ENCODE measurements around the gene PRICKLE1. TPM values are rescaled to one million over a fixed set of nuclear protein-coding genes. Genes with fewer than 3 reads are reported as not detected.

PRICKLE1 gene
- total RNA-seq, 2 experiments from 2014 or later = not detected

DNA sequence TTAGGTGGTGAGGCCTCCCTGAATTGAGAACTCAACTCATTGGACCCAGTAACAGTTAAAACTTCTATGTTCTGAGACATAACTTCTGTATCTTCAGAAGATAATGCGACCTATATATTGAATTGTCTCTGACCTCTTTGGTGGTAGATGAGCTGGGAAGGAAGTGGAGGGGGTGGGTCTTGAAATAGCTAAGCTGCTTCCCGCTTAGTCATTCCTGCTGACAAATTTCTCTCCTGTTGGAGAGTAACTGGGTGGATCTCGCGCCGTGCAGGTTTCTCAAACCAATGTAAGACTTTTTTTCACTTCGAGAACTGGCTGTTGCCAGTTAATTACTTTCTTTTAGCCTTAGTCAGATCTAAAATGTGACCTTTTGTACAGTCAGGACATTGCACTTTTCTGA, 162.8 kb downstream of the PRICKLE1 start:
- no peak overlapping the region for H3K27ac Mint-ChIP-seq
- ChIA-PET POLR2A (no interaction called here), CTCF (no interaction called here)
- DNase-seq = peak; percentile 25
- intact Hi-C loops (cut with micrococcal nuclease) = no loop called here
- ATAC-seq = peak; percentile 37
- peaks cover 8% of the 10 kb centered on the region for H3K4me1 Mint-ChIP-seq (ENCODE audit: low read depth)
- H3K36me3 Mint-ChIP-seq (ENCODE audit: low read depth) = peaks cover 33% of the 10 kb centered on the region
- H3K27me3 Mint-ChIP-seq = no peaks in the 10 kb centered on the region
- no peak overlapping the region for H3K4me3 Mint-ChIP-seq
- TF ChIP-seq, protein P1, sequence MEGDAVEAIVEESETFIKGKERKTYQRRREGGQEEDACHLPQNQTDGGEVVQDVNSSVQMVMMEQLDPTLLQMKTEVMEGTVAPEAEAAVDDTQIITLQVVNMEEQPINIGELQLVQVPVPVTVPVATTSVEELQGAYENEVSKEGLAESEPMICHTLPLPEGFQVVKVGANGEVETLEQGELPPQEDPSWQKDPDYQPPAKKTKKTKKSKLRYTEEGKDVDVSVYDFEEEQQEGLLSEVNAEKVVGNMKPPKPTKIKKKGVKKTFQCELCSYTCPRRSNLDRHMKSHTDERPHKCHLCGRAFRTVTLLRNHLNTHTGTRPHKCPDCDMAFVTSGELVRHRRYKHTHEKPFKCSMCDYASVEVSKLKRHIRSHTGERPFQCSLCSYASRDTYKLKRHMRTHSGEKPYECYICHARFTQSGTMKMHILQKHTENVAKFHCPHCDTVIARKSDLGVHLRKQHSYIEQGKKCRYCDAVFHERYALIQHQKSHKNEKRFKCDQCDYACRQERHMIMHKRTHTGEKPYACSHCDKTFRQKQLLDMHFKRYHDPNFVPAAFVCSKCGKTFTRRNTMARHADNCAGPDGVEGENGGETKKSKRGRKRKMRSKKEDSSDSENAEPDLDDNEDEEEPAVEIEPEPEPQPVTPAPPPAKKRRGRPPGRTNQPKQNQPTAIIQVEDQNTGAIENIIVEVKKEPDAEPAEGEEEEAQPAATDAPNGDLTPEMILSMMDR (IDR thresholded peaks at IDR 0.05) = no peak
- H3K9me3 Mint-ChIP-seq = no peaks in the 10 kb centered on the region

DNA sequence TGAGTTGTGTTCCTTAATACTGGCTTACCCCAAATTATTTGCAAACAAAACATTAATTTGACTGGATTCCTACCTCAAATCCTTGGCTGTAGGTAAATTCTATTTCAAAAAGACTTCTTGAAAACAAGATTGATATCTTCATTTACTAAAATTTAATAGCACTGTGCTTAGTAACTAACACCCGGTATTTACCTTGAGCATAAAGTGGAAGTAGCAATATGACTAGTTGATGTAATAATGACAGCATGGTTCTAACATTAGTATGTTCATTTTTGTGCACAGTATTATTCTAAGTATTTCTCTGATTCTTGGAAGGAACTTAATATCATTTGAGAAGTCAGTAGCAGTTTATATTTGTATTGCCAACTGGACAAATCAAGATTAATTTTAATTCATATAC, 166.8 kb downstream of the PRICKLE1 start:
- no peak overlapping the region for H3K27ac Mint-ChIP-seq
- intact Hi-C loops (cut with micrococcal nuclease) = no loop called here
- peaks cover 16% of the 10 kb centered on the region for H3K4me1 Mint-ChIP-seq (ENCODE audit: low read depth)
- ChIA-PET POLR2A (interaction anchor here (0.6 kb wide), 1 partner anchor 1078 kb away, joined by 4 read pairs; no protein-coding TSS in a partner anchor), CTCF (no interaction called here)
- no peaks in the 10 kb centered on the region for H3K27me3 Mint-ChIP-seq
- no peaks in the 10 kb centered on the region for H3K9me3 Mint-ChIP-seq
- no peak overlapping the region for H3K4me3 Mint-ChIP-seq
- H3K36me3 Mint-ChIP-seq (ENCODE audit: low read depth) = peaks cover 19% of the 10 kb centered on the region
- DNase-seq = no peak
- TF ChIP-seq, protein P1 (IDR thresholded peaks at IDR 0.05) = no peak
- ATAC-seq = no peak

DNA sequence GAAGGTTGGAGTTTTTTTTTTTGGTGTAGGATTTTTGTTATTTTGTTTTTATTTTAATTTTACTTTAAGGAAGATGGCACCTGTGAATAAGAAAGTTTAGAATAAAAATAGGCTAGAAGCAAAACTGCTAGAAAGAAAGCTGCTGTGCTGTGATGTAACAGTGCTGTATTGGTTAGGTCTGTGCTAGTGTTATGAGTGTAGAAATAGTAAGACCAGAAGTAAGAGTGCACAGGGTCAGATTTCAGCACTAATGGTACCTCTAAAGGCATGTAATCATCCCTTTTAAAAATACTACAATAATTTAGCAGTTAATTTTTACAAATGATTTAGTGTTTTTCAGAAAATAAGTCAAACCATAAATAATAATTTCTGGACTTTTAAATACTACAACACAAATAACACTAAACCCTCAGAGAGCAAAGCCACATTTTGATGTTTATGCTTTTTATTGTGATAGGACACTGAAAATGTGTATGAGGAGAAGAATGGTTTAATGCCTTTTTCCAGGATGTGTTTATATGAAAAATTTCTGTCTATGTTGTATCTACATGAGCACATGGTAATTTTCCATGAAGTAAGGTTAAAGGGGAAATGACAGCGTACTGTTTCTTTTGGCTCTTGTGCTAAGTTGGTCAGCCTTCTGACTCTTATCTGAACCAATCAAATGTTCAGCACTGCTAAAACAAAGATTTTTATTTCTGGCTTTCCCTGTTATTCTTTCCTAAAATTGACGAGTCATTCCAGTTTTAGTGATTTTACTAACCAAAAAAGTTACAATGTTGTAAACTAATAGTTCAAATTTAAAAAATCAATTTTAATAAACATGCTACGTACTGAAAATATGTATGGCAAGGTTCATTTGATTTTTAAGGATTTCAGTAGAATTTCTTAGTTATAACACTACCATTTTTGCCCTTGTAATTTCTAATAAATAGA, 167.4 kb downstream of the PRICKLE1 start:
- ATAC-seq (peak; percentile 66), DNase-seq (no peak)
- peaks cover 16% of the 10 kb centered on the region for H3K4me1 Mint-ChIP-seq (ENCODE audit: low read depth)
- CTCF ChIA-PET = interaction anchor here (1.4 kb wide), 1 partner anchor 50 kb away, joined by 3 read pairs; no protein-coding TSS in a partner anchor
- POLR2A ChIA-PET = no interaction called here
- H3K36me3 Mint-ChIP-seq (ENCODE audit: low read depth) = peaks cover 13% of the 10 kb centered on the region
- intact Hi-C loops (cut with micrococcal nuclease) = no loop called here
- H3K27ac Mint-ChIP-seq = no peak overlapping the region
- no peak overlapping the region for H3K4me3 Mint-ChIP-seq
- H3K27me3 Mint-ChIP-seq = no peaks in the 10 kb centered on the region
- TF ChIP-seq, protein P1 (IDR thresholded peaks at IDR 0.05) = no peak
- no peaks in the 10 kb centered on the region for H3K9me3 Mint-ChIP-seq

DNA sequence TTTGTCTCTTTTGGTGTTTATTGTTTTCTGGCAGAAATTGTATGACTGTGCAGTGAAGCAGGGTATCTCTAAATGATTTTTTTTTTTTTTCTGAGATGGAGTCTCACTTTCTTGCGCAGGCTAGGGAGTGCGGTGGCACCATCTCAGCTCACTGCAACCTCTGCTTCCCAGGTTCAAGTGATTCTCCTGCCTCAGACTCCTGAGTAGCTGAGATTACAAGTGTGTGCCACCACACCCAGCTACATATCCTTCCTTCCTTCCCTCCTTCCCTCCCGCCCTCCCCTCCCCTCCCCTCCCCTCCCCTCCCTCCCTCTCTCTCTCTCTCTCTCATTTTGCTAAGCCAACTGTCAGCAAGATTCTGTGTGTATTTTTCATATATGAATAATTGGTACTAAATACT, 169.2 kb downstream of the PRICKLE1 start:
- no peak overlapping the region for H3K27ac Mint-ChIP-seq

More for the DNA sequence above, 169.2 kb downstream of the PRICKLE1 start:
- TF ChIP-seq, protein P1 (IDR thresholded peaks at IDR 0.05) = no peak
- H3K9me3 Mint-ChIP-seq = no peaks in the 10 kb centered on the region
- CTCF ChIA-PET = interaction anchor here (1.1 kb wide), 1 partner anchor 18 kb away, joined by 3 read pairs; no protein-coding TSS in a partner anchor
- H3K4me1 Mint-ChIP-seq (ENCODE audit: low read depth) = peaks cover 12% of the 10 kb centered on the region
- ATAC-seq (no peak), DNase-seq (no peak)
- H3K27me3 Mint-ChIP-seq = no peaks in the 10 kb centered on the region
- H3K4me3 Mint-ChIP-seq = no peak overlapping the region
- intact Hi-C loops (cut with micrococcal nuclease) = no loop called here
- POLR2A ChIA-PET = no interaction called here
- H3K36me3 Mint-ChIP-seq (ENCODE audit: low read depth) = peaks cover 15% of the 10 kb centered on the region
